MM.1S (cell line): ENCODE results near the gene NUP214.

Source experiments
- DNase-seq: peaks from one replicate; pipeline ENCODE4 v3.0.0-alpha.2; 2015
- H2AFZ ChIP-seq: fragments of 300-600 bp; sonication (generic); 2 replicates; pipeline ENCODE4 v1.6.0; 2016; ENCODE audit warnings: antibody characterized with exemption, low read length
- H3F3A ChIP-seq: fragments of 300-600 bp; sonication (generic); 2 replicates; pipeline ENCODE4 v1.6.1; 2016; ENCODE audit warnings: mild to moderate bottlenecking, antibody characterized with exemption, low read length, moderate library complexity, mixed read lengths; ENCODE audit not compliant: insufficient read depth
- H3K27ac ChIP-seq: fragments of 300-600 bp; sonication (generic); 2 replicates; pipeline ENCODE4 v1.5.1; 2016; ENCODE audit warnings: mild to moderate bottlenecking, low read length
- H3K27me3 ChIP-seq: fragments of 300-600 bp; sonication (generic); replicated peaks from 2 replicates; pipeline ENCODE4 v1.6.0; 2016; ENCODE audit warnings: low read length; ENCODE audit not compliant: insufficient read depth
- H3K36me3 ChIP-seq: fragments of 300-600 bp; sonication (generic); replicated peaks from 2 replicates; pipeline ENCODE4 v1.6.1; 2016; ENCODE audit warnings: mild to moderate bottlenecking, low read length, mixed read lengths; ENCODE audit not compliant: insufficient read depth
- H3K4me1 ChIP-seq: fragments of 300-600 bp; sonication (generic); 2 replicates; pipeline ENCODE4 v1.6.1; 2016; ENCODE audit warnings: low read length, mixed read lengths
- H3K4me2 ChIP-seq: fragments of 300-600 bp; sonication (generic); 2 replicates; pipeline ENCODE4 v1.6.0; 2016; ENCODE audit warnings: low read depth, low read length
- H3K4me3 ChIP-seq: fragments of 300-600 bp; sonication (generic); 2 replicates; pipeline ENCODE4 v1.5.1; 2016; ENCODE audit warnings: low read length, mixed read lengths
- H3K79me2 ChIP-seq: fragments of 300-600 bp; sonication (generic); 2 replicates; pipeline ENCODE4 v1.6.1; 2016; ENCODE audit warnings: mixed run types, low read length, mixed read lengths
- H3K9ac ChIP-seq: fragments of 300-600 bp; sonication (generic); 2 replicates; pipeline ENCODE4 v1.6.1; 2016; ENCODE audit warnings: low read length, mixed read lengths
- H3K9me2 ChIP-seq: fragments of 300-600 bp; sonication (generic); replicated peaks from 2 replicates; pipeline ENCODE4 v1.6.1; 2016; ENCODE audit warnings: mild to moderate bottlenecking, low read length, mixed read lengths; ENCODE audit not compliant: insufficient read depth
- H3K9me3 ChIP-seq: fragments of 300-600 bp; sonication (generic); replicated peaks from 2 replicates; pipeline ENCODE4 v1.6.1; 2016; ENCODE audit warnings: mild to moderate bottlenecking, low read length, mixed read lengths; ENCODE audit not compliant: insufficient read depth
- H4K20me1 ChIP-seq: fragments of 300-600 bp; sonication (generic); 2 replicates; pipeline ENCODE4 v1.6.1; 2016; ENCODE audit warnings: mild to moderate bottlenecking, low read length, moderate library complexity, mixed read lengths; ENCODE audit not compliant: insufficient read depth
- EZH2 ChIP-seq: fragments of 300-600 bp; sonication (generic); optimal IDR thresholded peaks from 2 replicates; pipeline ENCODE3; 2017; ENCODE audit warnings: low read depth, mild to moderate bottlenecking, antibody characterized with exemption, low read length, mixed read lengths
- EZH2phosphoT487 ChIP-seq: fragments of 300-600 bp; sonication (generic); IDR thresholded peaks from 2 replicates; pipeline ENCODE4 v1.6.1; 2018; ENCODE audit warnings: antibody characterized with exemption, low read length
- TF ChIP-seq, protein P1 (sequence below): fragments of 300-600 bp; sonication (generic); IDR thresholded peaks from 2 replicates; pipeline ENCODE4 v1.5.1; 2016; ENCODE audit warnings: antibody characterized with exemption, low read length, mixed read lengths

The NUP214 gene

DNA sequence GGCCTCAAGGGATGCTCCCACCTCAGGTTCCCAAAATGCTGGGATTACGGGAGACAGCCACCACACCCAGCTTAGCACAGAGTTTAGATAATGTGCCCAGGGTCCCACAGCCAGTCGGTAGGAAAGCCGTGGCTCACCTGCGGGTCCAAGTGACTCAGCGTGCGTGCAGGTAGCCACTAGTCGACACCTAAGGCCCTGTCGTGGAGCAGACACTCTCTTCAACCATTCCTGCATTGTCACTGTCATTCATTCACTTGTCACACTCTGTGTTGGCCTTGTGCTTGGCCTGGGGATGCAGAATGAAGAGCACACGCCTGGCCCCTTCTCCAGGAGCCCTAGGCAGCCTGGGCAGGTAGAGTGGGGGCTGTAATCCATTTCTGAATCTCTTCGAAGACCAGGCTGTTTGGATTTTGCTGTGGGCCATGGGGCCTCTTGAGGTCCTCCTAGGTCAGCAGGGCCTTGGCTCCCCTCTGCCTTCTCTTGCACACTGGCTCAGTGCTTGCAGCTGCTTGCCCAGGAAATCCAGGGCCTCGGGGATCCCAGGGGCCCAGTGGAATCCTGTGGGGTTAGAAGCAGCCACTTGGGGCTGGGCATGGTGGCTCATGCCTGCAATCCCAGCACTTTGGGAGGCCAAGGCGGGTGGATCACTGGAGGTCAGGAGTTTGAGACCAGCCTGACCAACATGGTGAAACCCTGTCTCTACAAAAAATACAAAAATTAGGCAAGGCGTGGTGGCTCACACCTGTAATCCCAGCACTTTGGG is 35.2 kb upstream of the NUP214 start:
- H3K4me1 ChIP-seq, result no peaks in the 10 kb centered on the region
- no peak overlapping the region for H3K4me3 ChIP-seq
- peaks cover 73% of the 10 kb centered on the region for H3K27me3 ChIP-seq
- H3K36me3 ChIP-seq, result no peaks in the 10 kb centered on the region
- no peak overlapping the region for H3K9ac ChIP-seq
- H3K79me2 ChIP-seq, result no peaks in the 10 kb centered on the region
- no peak overlapping the region for H3K27ac ChIP-seq
- no peaks in the 10 kb centered on the region for H3F3A ChIP-seq
- no peak overlapping the region for H2AFZ ChIP-seq
- no peaks in the 10 kb centered on the region for H4K20me1 ChIP-seq
- H3K4me2 ChIP-seq, result no peak overlapping the region
- no peaks in the 10 kb centered on the region for H3K9me3 ChIP-seq
- no peaks in the 10 kb centered on the region for H3K9me2 ChIP-seq
- DNase-seq, result no peak
- TF ChIP-seq EZH2, result no peak
- no peak for TF ChIP-seq EZH2phosphoT487
- TF ChIP-seq, protein P1, sequence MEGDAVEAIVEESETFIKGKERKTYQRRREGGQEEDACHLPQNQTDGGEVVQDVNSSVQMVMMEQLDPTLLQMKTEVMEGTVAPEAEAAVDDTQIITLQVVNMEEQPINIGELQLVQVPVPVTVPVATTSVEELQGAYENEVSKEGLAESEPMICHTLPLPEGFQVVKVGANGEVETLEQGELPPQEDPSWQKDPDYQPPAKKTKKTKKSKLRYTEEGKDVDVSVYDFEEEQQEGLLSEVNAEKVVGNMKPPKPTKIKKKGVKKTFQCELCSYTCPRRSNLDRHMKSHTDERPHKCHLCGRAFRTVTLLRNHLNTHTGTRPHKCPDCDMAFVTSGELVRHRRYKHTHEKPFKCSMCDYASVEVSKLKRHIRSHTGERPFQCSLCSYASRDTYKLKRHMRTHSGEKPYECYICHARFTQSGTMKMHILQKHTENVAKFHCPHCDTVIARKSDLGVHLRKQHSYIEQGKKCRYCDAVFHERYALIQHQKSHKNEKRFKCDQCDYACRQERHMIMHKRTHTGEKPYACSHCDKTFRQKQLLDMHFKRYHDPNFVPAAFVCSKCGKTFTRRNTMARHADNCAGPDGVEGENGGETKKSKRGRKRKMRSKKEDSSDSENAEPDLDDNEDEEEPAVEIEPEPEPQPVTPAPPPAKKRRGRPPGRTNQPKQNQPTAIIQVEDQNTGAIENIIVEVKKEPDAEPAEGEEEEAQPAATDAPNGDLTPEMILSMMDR, result no peak

DNA sequence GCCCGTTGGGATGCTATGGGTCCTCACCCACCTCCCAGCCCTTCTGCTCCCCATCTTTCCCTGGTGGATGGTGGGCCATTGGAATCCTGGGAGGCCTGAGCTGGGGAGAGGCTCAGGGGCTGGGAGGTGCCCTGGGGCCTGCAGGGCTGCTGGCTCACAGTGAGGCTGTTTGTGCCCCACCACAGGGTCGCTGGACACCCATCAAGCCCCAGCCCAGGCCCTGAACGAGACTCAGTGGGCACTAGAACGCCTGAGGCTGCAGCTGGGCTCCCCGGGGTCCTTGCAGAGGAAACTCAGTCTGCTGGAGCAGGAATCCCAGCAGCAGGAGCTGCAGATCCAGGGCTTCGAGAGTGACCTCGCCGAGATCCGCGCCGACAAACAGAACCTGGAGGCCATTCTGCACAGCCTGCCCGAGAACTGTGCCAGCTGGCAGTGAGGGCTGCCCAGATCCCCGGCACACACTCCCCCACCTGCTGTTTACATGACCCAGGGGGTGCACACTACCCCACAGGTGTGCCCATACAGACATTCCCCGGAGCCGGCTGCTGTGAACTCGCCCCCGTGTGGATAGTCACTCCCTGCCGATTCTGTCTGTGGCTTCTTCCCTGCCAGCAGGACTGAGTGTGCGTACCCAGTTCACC is 33.9 kb upstream of the NUP214 start:
- Histone ChIP-seq H3K9me2 (no peaks in the 10 kb centered on the region), H3K79me2 (no peaks in the 10 kb centered on the region), H4K20me1 (no peaks in the 10 kb centered on the region), H3K27ac (no peak overlapping the region), H3F3A (no peaks in the 10 kb centered on the region), H3K4me1 (no peaks in the 10 kb centered on the region), H2AFZ (no peak overlapping the region), H3K4me3 (no peak overlapping the region), H3K36me3 (no peaks in the 10 kb centered on the region), H3K4me2 (no peak overlapping the region), H3K9ac (no peak overlapping the region), H3K27me3 (peaks cover 72% of the 10 kb centered on the region), H3K9me3 (no peaks in the 10 kb centered on the region)
- TF ChIP-seq EZH2phosphoT487, result no peak
- TF ChIP-seq, protein P1, result no peak
- no peak for TF ChIP-seq EZH2
- DNase-seq, result no peak

DNA sequence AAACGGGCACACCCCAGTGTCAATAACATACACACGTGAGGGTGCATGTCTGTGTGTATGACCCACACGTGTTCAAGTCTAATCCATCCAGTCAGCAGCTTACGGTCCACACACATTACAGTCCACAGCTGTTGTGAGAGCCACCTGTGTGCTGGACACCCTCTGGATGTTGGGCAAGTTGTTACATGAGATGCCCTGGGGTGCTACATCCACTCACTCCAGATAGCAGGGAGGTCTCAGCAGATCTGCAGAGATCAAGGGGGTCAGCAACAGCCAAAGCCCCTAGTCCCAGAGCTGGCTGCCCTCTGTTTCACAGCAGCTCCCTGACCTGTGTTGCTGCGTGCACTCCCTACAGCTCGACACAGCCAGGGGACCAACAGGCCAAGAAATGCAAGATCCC is 33.4 kb upstream of the NUP214 start:
- no peak overlapping the region for H3K4me3 ChIP-seq
- no peak for TF ChIP-seq EZH2phosphoT487
- TF ChIP-seq EZH2, result no peak
- TF ChIP-seq, protein P1, result no peak
- no peak overlapping the region for H2AFZ ChIP-seq

More for the DNA sequence above, 33.4 kb upstream of the NUP214 start:
- no peaks in the 10 kb centered on the region for H3K36me3 ChIP-seq
- peaks cover 73% of the 10 kb centered on the region for H3K27me3 ChIP-seq
- H3K4me1 ChIP-seq, result no peaks in the 10 kb centered on the region
- H3F3A ChIP-seq, result no peaks in the 10 kb centered on the region
- H3K27ac ChIP-seq, result no peak overlapping the region
- no peak overlapping the region for H3K9ac ChIP-seq
- DNase-seq, result no peak
- no peaks in the 10 kb centered on the region for H3K9me2 ChIP-seq
- H4K20me1 ChIP-seq, result no peaks in the 10 kb centered on the region
- no peaks in the 10 kb centered on the region for H3K9me3 ChIP-seq
- no peaks in the 10 kb centered on the region for H3K79me2 ChIP-seq
- H3K4me2 ChIP-seq, result no peak overlapping the region
